Osteoblast (primary cell): ENCODE measurements around the gene STK26. TPM values are rescaled to one million over a fixed set of nuclear protein-coding genes. Genes with fewer than 3 reads are reported as not detected.
A peak's percentile ranks its signal among the peaks of the same experiment; 100 is the strongest.

Source experiments
- DNase-seq: peaks from one replicate; pipeline ENCODE4 v3.0.0; 2011; ENCODE audit warnings: low spot score, mixed read lengths; ENCODE audit not compliant: insufficient read length; ENCODE audit errors: missing footprints
- H2AFZ ChIP-seq: 2 replicates; pipeline ENCODE4 v1.6.0; 2011; ENCODE audit warnings: mild to moderate bottlenecking, low read length
- H3K27ac ChIP-seq: 2 replicates; pipeline ENCODE4 v1.5.1; 2011; ENCODE audit warnings: mild to moderate bottlenecking, low read depth, low read length, moderate library complexity
- H3K27me3 ChIP-seq: 2 replicates; pipeline ENCODE4 v1.6.0; 2012; ENCODE audit warnings: mild to moderate bottlenecking, control low read depth, inconsistent platforms, low read length, moderate library complexity; ENCODE audit not compliant: insufficient read depth
- H3K36me3 ChIP-seq: 2 replicates; pipeline ENCODE4 v1.5.1; 2011; ENCODE audit warnings: mild to moderate bottlenecking, low read length, control low read depth, moderate library complexity; ENCODE audit not compliant: insufficient read depth
- H3K4me1 ChIP-seq: 2 replicates; pipeline ENCODE4 v1.5.1; 2011; ENCODE audit warnings: mild to moderate bottlenecking, low read length, control low read depth, moderate library complexity; ENCODE audit not compliant: insufficient read depth
- H3K4me2 ChIP-seq: 2 replicates; pipeline ENCODE4 v1.6.0; 2011; ENCODE audit warnings: mild to moderate bottlenecking, low read length; ENCODE audit not compliant: insufficient read depth
- H3K4me3 ChIP-seq: fragments of 200-600 bp; sonication (generic); 3 replicates; pipeline ENCODE4 v1.5.1; 2012; ENCODE audit warnings: mild to moderate bottlenecking, low read length, inconsistent platforms; ENCODE audit not compliant: insufficient read depth
- H3K79me2 ChIP-seq: 2 replicates; pipeline ENCODE4 v1.6.0; 2012; ENCODE audit warnings: mild to moderate bottlenecking, low read length, control low read depth, inconsistent platforms; ENCODE audit not compliant: insufficient read depth
- H3K9me3 ChIP-seq: 2 replicates; pipeline ENCODE4 v1.5.1; 2011; ENCODE audit warnings: low read depth, low read length, control low read depth
- H4K20me1 ChIP-seq: 2 replicates; pipeline ENCODE4 v1.6.0; 2012; ENCODE audit warnings: mild to moderate bottlenecking, low read length, control low read depth; ENCODE audit not compliant: insufficient read depth
- CTCF ChIP-seq: IDR thresholded peaks from 2 replicates; pipeline ENCODE4 v1.5.1; 2011; ENCODE audit warnings: mild to moderate bottlenecking, low read depth, low read length, moderate library complexity; ENCODE audit errors: extremely low read depth
- total RNA-seq: library from RNA; depleted of rRNA; stranded (reverse); fragments of >200 nt; gene quantifications from 2 replicates; pipeline ENCODE4 v1.2.3, GENCODE V29; 2012

STK26 gene
- total RNA-seq, 1 donor, result 9.4 TPM

- Histone ChIP-seq H3K4me1 (no peaks in the 10 kb centered on the region), H3K36me3 (no peaks in the 10 kb centered on the region), H3K4me2 (no peak overlapping the region), H3K79me2 (no peaks in the 10 kb centered on the region), H3K9me3 (no peaks in the 10 kb centered on the region), H2AFZ (no peak overlapping the region), H3K27ac (no peak overlapping the region), H4K20me1 (no peaks in the 10 kb centered on the region), H3K4me3 (no peak overlapping the region), H3K27me3 (peaks cover 15% of the 10 kb centered on the region)
- no peak for TF ChIP-seq CTCF
- DNase-seq, result no peak
Measured at GRCh38 chrX:131985526-131986049, 37.5 kb upstream of the STK26 start.

- Histone ChIP-seq H3K4me3 (no peak overlapping the region), H3K36me3 (no peaks in the 10 kb centered on the region), H3K9me3 (no peaks in the 10 kb centered on the region), H3K27me3 (peaks cover 14% of the 10 kb centered on the region), H2AFZ (no peak overlapping the region), H3K79me2 (no peaks in the 10 kb centered on the region), H3K4me1 (no peaks in the 10 kb centered on the region), H4K20me1 (no peaks in the 10 kb centered on the region), H3K4me2 (no peak overlapping the region), H3K27ac (no peak overlapping the region)
- no peak for TF ChIP-seq CTCF
- DNase-seq, result peak; percentile 5
Measured at GRCh38 chrX:131987252-131987651, 35.9 kb upstream of the STK26 start.

- H4K20me1 ChIP-seq, result no peaks in the 10 kb centered on the region
- DNase-seq, result no peak
- no peaks in the 10 kb centered on the region for H3K9me3 ChIP-seq
- no peak for TF ChIP-seq CTCF
- no peaks in the 10 kb centered on the region for H3K4me1 ChIP-seq
- no peak overlapping the region for H3K27ac ChIP-seq
- H2AFZ ChIP-seq, result no peak overlapping the region
- no peaks in the 10 kb centered on the region for H3K79me2 ChIP-seq
- H3K27me3 ChIP-seq, result peaks cover 7% of the 10 kb centered on the region
- H3K4me3 ChIP-seq, result no peak overlapping the region
- no peak overlapping the region for H3K4me2 ChIP-seq
- H3K36me3 ChIP-seq, result no peaks in the 10 kb centered on the region
Measured at GRCh38 chrX:131988236-131988635, 34.9 kb upstream of the STK26 start.

GRCh38 chrX:132001127-132001526 is 22.0 kb upstream of the STK26 start:
- Histone ChIP-seq H2AFZ (no peak overlapping the region), H3K4me1 (no peaks in the 10 kb centered on the region), H3K27me3 (peaks cover 14% of the 10 kb centered on the region), H3K4me2 (no peak overlapping the region), H3K79me2 (no peaks in the 10 kb centered on the region), H3K9me3 (no peaks in the 10 kb centered on the region), H3K4me3 (no peak overlapping the region), H4K20me1 (no peaks in the 10 kb centered on the region), H3K27ac (no peak overlapping the region), H3K36me3 (no peaks in the 10 kb centered on the region)
- no peak for TF ChIP-seq CTCF
- DNase-seq, result no peak
